Heart left ventricle (tissue), 16 donors: ENCODE results near the gene MAGEE2. TPM values are rescaled to one million over a fixed set of nuclear protein-coding genes. Genes with fewer than 3 reads are reported as not detected.
A peak's percentile ranks its signal among the peaks of the same experiment; 100 is the strongest.
"Not testable (repeated sequence)": the region's sequence is repeated elsewhere in the genome, so short reads cannot be mapped to it uniquely, and the experiment has no call there.

ENCODE experiments used
- ATAC-seq, 4 donors: fragments of 200-7000 bp; cut with Tn5 transposase; one replicate each; pipeline ENCODE4 v1.9.1; 2020 to 2022; ENCODE audit warnings: moderate library complexity in 4 of 4, mild to moderate bottlenecking in 3 of 4, moderate number of reproducible peaks in 1 of 4
- DNase-seq, 5 donors: peaks; one replicate each; pipeline ENCODE4 v3.0.0-alpha.2; 2020
- H3K27ac ChIP-seq, 12 donors: fragments of 200-600 bp; sonication (generic) in 4 of 12; one replicate each; pipeline versions ENCODE4 v1.5.0 to v1.8.0; 2016 to 2022; ENCODE audit warnings: mild to moderate bottlenecking in 2 of 12
- H3K27me3 ChIP-seq, 9 donors: fragments of 200-600 bp; sonication (generic) in 2 of 9; one replicate each; pipeline versions ENCODE4 v1.5.1 to v1.8.0; 2016 to 2022; ENCODE audit warnings: mild to moderate bottlenecking in 3 of 9
- H3K36me3 ChIP-seq, 9 donors: fragments of 200-600 bp; sonication (generic) in 2 of 9; one replicate each; pipeline versions ENCODE4 v1.5.0 to v1.8.0; 2018 to 2022; ENCODE audit warnings: mild to moderate bottlenecking in 2 of 9
- H3K4me1 ChIP-seq, 12 donors: fragments of 200-600 bp; sonication (generic) in 4 of 12; one replicate each; pipeline versions ENCODE4 v1.5.0 to v1.8.0; 2016 to 2022; ENCODE audit warnings: mild to moderate bottlenecking in 3 of 12
- H3K4me3 ChIP-seq, 12 donors: fragments of 200-600 bp; sonication (generic) in 4 of 12; one replicate each; pipeline versions ENCODE4 v1.5.0 to v1.8.0; 2017 to 2022; ENCODE audit warnings: mild to moderate bottlenecking in 9 of 12, moderate library complexity in 4 of 12
- H3K9me3 ChIP-seq, 12 donors: fragments of 200-600 bp; sonication (generic) in 4 of 12; one replicate each; pipeline versions ENCODE4 v1.5.0 to v1.8.0; 2016 to 2022; ENCODE audit warnings: mild to moderate bottlenecking in 1 of 12
- CTCF ChIP-seq, 12 donors: fragments of 200-600 bp; sonication (generic) in 4 of 12; IDR thresholded peaks; one replicate each; pipeline versions ENCODE4 v1.5.0 to v1.8.0; 2018 to 2022; ENCODE audit warnings: antibody characterized with exemption in 12 of 12, mild to moderate bottlenecking in 5 of 12
- POLR2A ChIP-seq, 2 donors: fragments of 450-650 bp; IDR thresholded peaks; one replicate each; pipeline ENCODE4 v1.6.1; 2017; ENCODE audit warnings: antibody characterized with exemption in 2 of 2, mild to moderate bottlenecking in 2 of 2, moderate library complexity in 2 of 2
- WGBS, 4 donors: extraction: QIAGEN DNeasy Blood & Tissue Kit in 2 of 4; methylation state at CpG; one replicate each; pipeline versions ENCODE4 v1.1.5 to v1.1.7; 2013 to 2018; 5-methylcytosine and 5-hydroxymethylcytosine counted together
- intact Hi-C, 10 donors: fragments of 100-400 bp; cut with DNase I; formaldehyde crosslinking; loops; one replicate each; pipeline versions ENCODE4 v1.11.1 to v1.14.2; 2022
- long read RNA-seq, 3 donors: library from polyadenylated mRNA; unstranded; transcript quantifications; one replicate each; pipeline ENCODE4 v2.0.0, GENCODE V29; 2020 to 2021
- polyA plus RNA-seq, 2 donors: library from polyadenylated mRNA; stranded (reverse); fragments of 200-250 nt; gene quantifications; one replicate each; pipeline ENCODE4 v1.2.3, GENCODE V29; 2013
- total RNA-seq, 9 donors: library from RNA; depleted of rRNA in 2 of 9; stranded (reverse); fragments of >200 nt in 2 of 9; fragmentation: NEBNext Ultra II Directional in 3 of 9; extraction: Animal tissue kit (Norgen Biotek cat#: 25700) in 3 of 9; gene quantifications; one replicate each; pipeline versions ENCODE4 v1.1.0 to v1.2.4, GENCODE V29; 2016 to 2023
- donor health status: ischemic (EF 13 %, LVEDD 7.1; RV severe dilation, severe dysfunction).
- donor health status: healthy with polysubstance abuse.
- donor health status: DM: no; HTN: yes; CAD: no.
- donor health status: DM: no; HTN: no; CAD: no.
- donor health status: ischemic (EF 25% LVEDD 6.9; RV normal size, moderate dysfunction).
- donor health status: ischemic (EF 25% LVEDD 5.7; RV mildly dilated, moderate dysfunction).
- donor health status: healthy.
- donor health status: DM: yes; HTN: yes; CAD: no.
- donor health status: ischemic (EF 35%, LVEDD 5.7; RV mildly dilated, moderate dysfunction).
- donor health status: nonischemic (EF 11% LVEDD 7.7; RV severe dilation, severe dysfunction).
- donor health status: DM: yes; HTN: yes; CAD: no.
- donor health status: PGD.
- donor health status: ischemic (EF 29% LVEDD 5.4; RV normal size, mild dysfunction).
- donor health status: nonischemic (EF 23%, LVEDD 6.1; RV moderate dilation, normal function).

MAGEE2 gene
- total RNA-seq = under 1 TPM in 2 of 9 donors, not detected in 7; 0.10 to 0.13 TPM
- under 1 TPM in 1 of 2 donors, not detected in 1; 0.06 TPM for polyA plus RNA-seq
- long read RNA-seq, donor 1 = 0 reads
- long read RNA-seq, donor 2 = 0 reads
- long read RNA-seq, donor 3 = 0 reads

DNA sequence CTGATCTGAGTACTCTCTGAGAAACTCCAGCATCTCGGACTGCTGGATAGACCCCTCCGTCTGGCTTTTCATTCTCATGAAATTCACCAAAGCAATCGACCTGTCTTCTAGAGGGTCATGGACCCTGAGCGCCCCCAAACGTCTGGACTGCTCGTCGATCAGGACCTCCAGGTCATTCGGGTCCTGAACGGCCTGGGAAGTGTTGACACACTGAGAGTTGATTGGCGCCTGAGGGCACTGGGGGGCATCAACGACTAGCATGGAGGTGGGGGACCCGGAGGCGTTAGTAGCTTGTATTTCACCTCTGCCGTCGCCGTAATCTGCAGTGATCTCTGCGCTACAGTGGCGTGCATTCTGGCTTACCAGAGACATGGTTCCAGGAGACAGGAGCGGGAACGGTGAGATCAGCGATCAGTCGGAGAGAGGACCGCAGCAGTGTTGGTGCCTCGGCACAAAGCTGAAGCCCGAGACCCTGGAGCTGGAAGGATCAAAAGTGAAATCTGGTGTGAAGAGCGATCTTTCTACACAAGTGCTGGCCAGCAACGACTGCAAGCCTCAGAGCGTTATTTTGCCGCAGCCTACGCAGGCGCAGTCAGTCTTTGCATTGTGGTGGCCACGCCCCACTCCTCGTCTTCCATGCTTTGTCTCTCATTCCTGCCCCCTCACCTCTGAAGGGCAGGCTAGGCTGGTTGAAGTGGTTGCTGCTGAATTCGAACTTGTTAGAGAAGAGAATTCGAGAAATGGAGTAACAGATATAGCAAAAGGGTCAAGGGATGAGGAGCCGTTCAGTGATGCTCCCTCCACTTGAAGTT is at the start of gene MAGEE2:
Gene MAGEE2, minus strand, starts transcription at position 575 of the 812 bp plus-strand sequence. Its CDS starts 203 bp downstream, at position 372.
- Histone ChIP-seq H3K4me1 (no peaks in the 10 kb centered on the region), H3K36me3 (no peaks in the 10 kb centered on the region), H3K27me3 (peaks cover 0 to 11% (median 0%) of the 10 kb centered on the region in 9 donors), H3K27ac (no peak within 1 kb of the TSS), H3K9me3 (peaks cover 0 to 4% (median 0%) of the 10 kb centered on the region in 12 donors), H3K4me3 (peak within 1 kb of the TSS in 11 of 12 donors; percentile 5 to 51 (median 42))
- 19 to 76% (median 34%) methylated on average over 20 to 36 of the region's 36 CpGs for WGBS, 4 donors
- DNase-seq = no peak
- ATAC-seq = peak in 2 of 4 donors; percentile 39 to 57
- intact Hi-C loops = no loop called here
- TF ChIP-seq CTCF (IDR thresholded peaks at IDR 0.05) (no peak), POLR2A (IDR thresholded peaks at IDR 0.05) (no peak)

DNA sequence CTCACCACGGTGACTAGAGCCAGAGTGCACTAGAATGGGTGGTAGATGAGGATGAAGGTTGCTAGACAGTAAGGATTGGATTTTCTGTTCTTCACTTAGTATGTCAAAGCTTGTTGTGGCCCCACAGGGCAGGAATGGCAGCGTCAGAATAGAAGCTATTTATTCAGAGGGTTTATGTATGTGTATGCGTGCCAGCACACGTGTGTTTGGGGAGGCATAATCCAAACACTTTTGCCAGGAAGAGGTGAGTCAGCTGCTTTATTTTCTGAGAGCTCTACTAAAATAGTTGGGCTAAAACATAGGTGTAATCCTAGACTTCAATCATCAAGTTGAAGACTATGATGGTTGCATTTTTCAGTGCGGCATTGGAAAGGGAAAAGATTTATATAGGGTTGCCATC is 1.2 kb upstream of the MAGEE2 start:
- H3K27ac ChIP-seq = no peak overlapping the region
- H3K27me3 ChIP-seq = peaks cover 0 to 6% (median 0%) of the 10 kb centered on the region in 9 donors
- H3K4me3 ChIP-seq = no peak overlapping the region
- H3K9me3 ChIP-seq = no peaks in the 10 kb centered on the region
- intact Hi-C loops = no loop called here
- TF ChIP-seq POLR2A (IDR thresholded peaks at IDR 0.05) (no peak), CTCF (IDR thresholded peaks at IDR 0.05) (no peak)
- no peak for ATAC-seq
- no peaks in the 10 kb centered on the region for H3K36me3 ChIP-seq
- no peak for DNase-seq
- WGBS, 4 donors = 72 to 89% (median 81%) methylated on average over 5 of the region's 5 CpGs
- H3K4me1 ChIP-seq = no peaks in the 10 kb centered on the region

- DNase-seq (peak in 3 of 5 donors; percentile 22 to 35 (median 34)), ATAC-seq (peak; percentile 26 to 84 (median 51))
- WGBS, 4 donors = 20 to 38% (median 28%) methylated on average over 15 of the region's 15 CpGs
- intact Hi-C loops = no loop called here
- Histone ChIP-seq H3K27ac (no peak overlapping the region), H3K9me3 (peaks cover 0 to 4% (median 0%) of the 10 kb centered on the region in 12 donors), H3K4me3 (no peak overlapping the region), H3K27me3 (peaks cover 0 to 11% (median 0%) of the 10 kb centered on the region in 9 donors), H3K4me1 (no peaks in the 10 kb centered on the region), H3K36me3 (no peaks in the 10 kb centered on the region)
- TF ChIP-seq CTCF (IDR thresholded peaks at IDR 0.05) (no peak), POLR2A (IDR thresholded peaks at IDR 0.05) (no peak)
These were observed 3.4 kb downstream of the MAGEE2 start for GRCh38 chrX:75781611-75782010.

DNA sequence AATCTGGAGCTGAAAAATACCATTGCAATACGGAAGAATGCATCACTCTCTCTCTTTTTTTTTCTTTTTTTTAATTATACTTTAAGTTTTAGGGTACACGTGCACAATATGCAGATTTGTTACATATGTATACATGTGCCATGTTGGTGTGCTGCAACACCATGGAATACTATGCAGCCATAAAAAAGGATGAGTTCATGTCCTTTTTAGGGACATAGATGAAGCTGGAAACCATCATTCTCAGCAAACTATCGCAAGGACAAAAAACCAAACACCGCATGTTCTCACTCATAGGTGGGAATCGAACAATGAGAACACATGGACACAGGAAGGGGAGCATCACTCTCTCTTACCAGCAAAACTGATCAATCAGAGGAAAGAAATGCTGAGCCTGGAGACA is 17.0 kb downstream of the MAGEE2 start:
- H3K9me3 ChIP-seq, H3K27ac ChIP-seq, H3K4me3 ChIP-seq, ATAC-seq, DNase-seq, H3K4me1 ChIP-seq, H3K36me3 ChIP-seq, intact Hi-C loops: not testable (repeated sequence)
- peaks cover 0 to 12% (median 0%) of the 10 kb centered on the region in 9 donors for H3K27me3 ChIP-seq
- 79 to 89% (median 83%) methylated on average over 4 to 5 of the region's 5 CpGs for WGBS, 4 donors
